DMS114 treated with DMSO at 0.1 percent for 48 hours (cell line): Measurements from ENCODE around the gene RAB11FIP3.
"Not testable (repeated sequence)": the region's sequence is repeated elsewhere in the genome, so short reads cannot be mapped to it uniquely, and the experiment has no call there.

ENCODE experiments used
- DNase-seq: peaks from one replicate; lab custom pipeline; 2025; ENCODE audit not compliant: unreplicated experiment; lab: John Stamatoyannopoulos, UW

RAB11FIP3 gene

GRCh38 chr16:425082-425718 lies at the start of gene RAB11FIP3:
Gene RAB11FIP3 (plus strand): TSS chr16:425649. CDS start chr16:426007, 358 bp downstream.
- DNase-seq: peak; percentile 46

- no peak for DNase-seq
Measured at GRCh38 chr16:375927-376816, 49.3 kb upstream of the RAB11FIP3 start.

- no peak for DNase-seq
Measured at GRCh38 chr16:376817-377418, 48.5 kb upstream of the RAB11FIP3 start.

- no peak for DNase-seq
Measured at GRCh38 chr16:377419-377951, 48.0 kb upstream of the RAB11FIP3 start.

GRCh38 chr16:378113-378820 lies 47.2 kb upstream of the RAB11FIP3 start:
- not testable (repeated sequence) for DNase-seq

- no peak for DNase-seq
Measured at GRCh38 chr16:378821-379182, 46.6 kb upstream of the RAB11FIP3 start.

GRCh38 chr16:379183-379960 lies 46.1 kb upstream of the RAB11FIP3 start:
- DNase-seq: no peak

- no peak for DNase-seq
Measured at GRCh38 chr16:379961-380761, 45.3 kb upstream of the RAB11FIP3 start.

- no peak for DNase-seq
Measured at GRCh38 chr16:380762-381011, 44.8 kb upstream of the RAB11FIP3 start.

- no peak for DNase-seq
Measured at GRCh38 chr16:381012-381788, 44.2 kb upstream of the RAB11FIP3 start.

GRCh38 chr16:381789-382717 lies 43.4 kb upstream of the RAB11FIP3 start, which contains the start of gene PGAP6:
Gene PGAP6 (minus strand): TSS chr16:381978. CDS start chr16:381821, 157 bp downstream.
- DNase-seq: no peak

GRCh38 chr16:383326-384051 lies 42.0 kb upstream of the RAB11FIP3 start:
- no peak for DNase-seq

- no peak for DNase-seq
Measured at GRCh38 chr16:386641-387156, 38.8 kb upstream of the RAB11FIP3 start.

- DNase-seq: not testable (repeated sequence)
Measured at GRCh38 chr16:387761-388666, 37.4 kb upstream of the RAB11FIP3 start.

GRCh38 chr16:389352-389751 lies 36.1 kb upstream of the RAB11FIP3 start:
- DNase-seq: no peak

GRCh38 chr16:391885-392335 lies 33.5 kb upstream of the RAB11FIP3 start:
- DNase-seq: no peak
